NCI-H524 treated with DMSO at 0.1 percent for 48 hours (cell line): ENCODE results near the gene SARNP.
"Not testable (repeated sequence)": the region's sequence is repeated elsewhere in the genome, so short reads cannot be mapped to it uniquely, and the experiment has no call there.

Experiments
- DNase-seq: peaks from one replicate; lab custom pipeline; 2025; lab: John Stamatoyannopoulos, UW

The SARNP gene

GRCh38 chr12:55817345-55818139, at the start of gene SARNP, which contains the start of gene ORMDL2:
Gene SARNP, minus strand, starts transcription at chr12:55817724. Its CDS starts 23 bp downstream, at chr12:55817701.
Gene ORMDL2, plus strand, starts transcription at chr12:55818041. Its CDS starts 959 bp downstream, at chr12:55819000.
- peak; percentile 98 for DNase-seq

- not testable (repeated sequence) for DNase-seq
Observed at GRCh38 chr12:55866454-55867004, 49.0 kb upstream of the SARNP start.

GRCh38 chr12:55865327-55865726, 47.8 kb upstream of the SARNP start:
- no peak for DNase-seq

- not testable (repeated sequence) for DNase-seq
Observed at GRCh38 chr12:55862931-55863330, 45.4 kb upstream of the SARNP start.

- no peak for DNase-seq
Observed at GRCh38 chr12:55862286-55862685, 44.8 kb upstream of the SARNP start.

GRCh38 chr12:55861871-55862270, 44.3 kb upstream of the SARNP start:
- DNase-seq = no peak

- no peak for DNase-seq
Observed at GRCh38 chr12:55861396-55861795, 43.9 kb upstream of the SARNP start.

- no peak for DNase-seq
Observed at GRCh38 chr12:55852740-55853139, 35.2 kb upstream of the SARNP start.

- DNase-seq = no peak
Observed at GRCh38 chr12:55850893-55851292, 33.4 kb upstream of the SARNP start.

- no peak for DNase-seq
Observed at GRCh38 chr12:55850401-55850800, 32.9 kb upstream of the SARNP start.

- DNase-seq = no peak
Observed at GRCh38 chr12:55849616-55850343, 32.3 kb upstream of the SARNP start.

- DNase-seq = no peak
Observed at GRCh38 chr12:55847603-55848291, 30.2 kb upstream of the SARNP start.

GRCh38 chr12:55847033-55847432, 29.5 kb upstream of the SARNP start:
- no peak for DNase-seq

GRCh38 chr12:55845785-55846496, 28.4 kb upstream of the SARNP start:
- no peak for DNase-seq

- DNase-seq = no peak
Observed at GRCh38 chr12:55845361-55845760, 27.8 kb upstream of the SARNP start.

- no peak for DNase-seq
Observed at GRCh38 chr12:55844961-55845360, 27.4 kb upstream of the SARNP start.

- no peak for DNase-seq
Observed at GRCh38 chr12:55843431-55843830, 25.9 kb upstream of the SARNP start.

GRCh38 chr12:55842681-55843429, 25.3 kb upstream of the SARNP start, which contains the start of gene MMP19:
Gene MMP19, minus strand, starts transcription at chr12:55842936. Its CDS starts 106 bp downstream, at chr12:55842830.
- DNase-seq = no peak

- no peak for DNase-seq
Observed at GRCh38 chr12:55840581-55841351, 23.2 kb upstream of the SARNP start.
